Esophagus muscularis mucosa (tissue), 3 donors: ENCODE measurements around the gene RBM45.

Experiments
- POLR2AphosphoS5 ChIP-seq, 2 donors: sonication (generic); formaldehyde crosslinking; IDR thresholded peaks; one replicate each; pipeline ENCODE4 v1.6.1; 2017; ENCODE audit warnings: antibody characterized with exemption in 2 of 2
- TF ChIP-seq, protein P1 (sequence below), 3 experiments: fragments of 200-600 bp in 2 of 3; fragments of 450-650 bp in 1 of 3; sonication (generic) in 2 of 3; IDR thresholded peaks; one replicate each; pipeline ENCODE4 v1.5.1; 2017 to 2019; ENCODE audit warnings: antibody characterized with exemption in 3 of 3, mild to moderate bottlenecking in 2 of 3, moderate library complexity in 1 of 3

DNA sequence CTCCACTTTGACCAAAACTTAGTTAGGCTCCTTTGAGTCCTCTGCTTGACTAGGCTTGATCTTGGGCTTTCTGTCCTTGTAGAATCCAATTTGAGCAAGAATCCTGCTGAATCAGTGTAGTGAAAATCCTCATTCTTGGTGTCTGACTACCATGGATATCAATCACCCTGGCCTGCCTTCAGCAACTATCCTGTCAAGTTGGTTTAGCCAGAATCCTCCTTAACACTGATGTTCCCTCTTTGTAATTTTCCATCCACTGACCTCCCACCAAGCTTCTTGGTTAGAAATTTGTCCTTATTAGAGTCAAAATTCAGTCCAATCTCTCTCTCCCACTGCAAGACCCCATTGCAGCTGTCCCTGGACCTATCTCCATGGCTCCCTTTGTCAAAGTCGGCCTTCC is 494 bp upstream of the RBM45 start:
- TF ChIP-seq, protein P1, sequence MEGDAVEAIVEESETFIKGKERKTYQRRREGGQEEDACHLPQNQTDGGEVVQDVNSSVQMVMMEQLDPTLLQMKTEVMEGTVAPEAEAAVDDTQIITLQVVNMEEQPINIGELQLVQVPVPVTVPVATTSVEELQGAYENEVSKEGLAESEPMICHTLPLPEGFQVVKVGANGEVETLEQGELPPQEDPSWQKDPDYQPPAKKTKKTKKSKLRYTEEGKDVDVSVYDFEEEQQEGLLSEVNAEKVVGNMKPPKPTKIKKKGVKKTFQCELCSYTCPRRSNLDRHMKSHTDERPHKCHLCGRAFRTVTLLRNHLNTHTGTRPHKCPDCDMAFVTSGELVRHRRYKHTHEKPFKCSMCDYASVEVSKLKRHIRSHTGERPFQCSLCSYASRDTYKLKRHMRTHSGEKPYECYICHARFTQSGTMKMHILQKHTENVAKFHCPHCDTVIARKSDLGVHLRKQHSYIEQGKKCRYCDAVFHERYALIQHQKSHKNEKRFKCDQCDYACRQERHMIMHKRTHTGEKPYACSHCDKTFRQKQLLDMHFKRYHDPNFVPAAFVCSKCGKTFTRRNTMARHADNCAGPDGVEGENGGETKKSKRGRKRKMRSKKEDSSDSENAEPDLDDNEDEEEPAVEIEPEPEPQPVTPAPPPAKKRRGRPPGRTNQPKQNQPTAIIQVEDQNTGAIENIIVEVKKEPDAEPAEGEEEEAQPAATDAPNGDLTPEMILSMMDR (IDR thresholded peaks at IDR 0.05): no peak
- TF ChIP-seq POLR2AphosphoS5 (IDR thresholded peaks at IDR 0.05): no peak
